Measurements from ENCODE around the gene DCTN5. TPM values are rescaled to one million over a fixed set of nuclear protein-coding genes. Genes with fewer than 3 reads are reported as not detected.

Gene DCTN5
- total and polyA plus RNA-seq, 2 of the 13 experiments (the other 11 are each of a cell fraction or from before 2014, with no cell fraction given): 105 to 207 TPM

DNA sequence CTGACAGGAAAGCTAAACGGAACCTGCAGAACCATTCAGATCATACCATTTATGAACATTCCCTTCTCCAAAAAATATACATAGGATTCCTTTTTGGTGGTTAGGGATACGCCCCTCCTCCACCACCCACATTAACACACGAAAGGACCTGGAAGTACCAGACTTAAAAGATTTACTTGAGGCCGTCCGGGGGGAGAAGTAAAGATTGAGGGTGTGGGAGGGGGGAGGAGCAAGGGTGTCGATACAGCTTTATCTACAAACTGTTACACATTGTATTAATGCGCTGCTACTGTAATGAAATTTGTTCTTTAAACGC is 693 bp upstream of the DCTN5 start (continued):
- TF ChIP-seq, protein P1, sequence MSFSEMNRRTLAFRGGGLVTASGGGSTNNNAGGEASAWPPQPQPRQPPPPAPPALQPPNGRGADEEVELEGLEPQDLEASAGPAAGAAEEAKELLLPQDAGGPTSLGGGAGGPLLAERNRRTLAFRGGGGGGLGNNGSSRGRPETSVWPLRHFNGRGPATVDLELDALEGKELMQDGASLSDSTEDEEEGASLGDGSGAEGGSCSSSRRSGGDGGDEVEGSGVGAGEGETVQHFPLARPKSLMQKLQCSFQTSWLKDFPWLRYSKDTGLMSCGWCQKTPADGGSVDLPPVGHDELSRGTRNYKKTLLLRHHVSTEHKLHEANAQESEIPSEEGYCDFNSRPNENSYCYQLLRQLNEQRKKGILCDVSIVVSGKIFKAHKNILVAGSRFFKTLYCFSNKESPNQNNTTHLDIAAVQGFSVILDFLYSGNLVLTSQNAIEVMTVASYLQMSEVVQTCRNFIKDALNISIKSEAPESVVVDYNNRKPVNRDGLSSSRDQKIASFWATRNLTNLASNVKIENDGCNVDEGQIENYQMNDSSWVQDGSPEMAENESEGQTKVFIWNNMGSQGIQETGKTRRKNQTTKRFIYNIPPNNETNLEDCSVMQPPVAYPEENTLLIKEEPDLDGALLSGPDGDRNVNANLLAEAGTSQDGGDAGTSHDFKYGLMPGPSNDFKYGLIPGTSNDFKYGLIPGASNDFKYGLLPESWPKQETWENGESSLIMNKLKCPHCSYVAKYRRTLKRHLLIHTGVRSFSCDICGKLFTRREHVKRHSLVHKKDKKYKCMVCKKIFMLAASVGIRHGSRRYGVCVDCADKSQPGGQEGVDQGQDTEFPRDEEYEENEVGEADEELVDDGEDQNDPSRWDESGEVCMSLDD (CRISPR knock-in tag; IDR thresholded peaks at IDR 0.05; ENCODE audit: borderline replicate concordance): no peak
- TF ChIP-seq ZC3H13 (CRISPR knock-in tag; IDR thresholded peaks at IDR 0.05) (no peak), POLR2A (IDR thresholded peaks at IDR 0.05; ENCODE audit: insufficient read depth in 1 of 2, low read depth in 2 of 2, low read length in 2 of 2) (no peak), ZNF556 (CRISPR knock-in tag; IDR thresholded peaks at IDR 0.05; ENCODE audit: borderline replicate concordance) (peak; percentile 8; the same call in 1 of the 2 replicates), HES4 (CRISPR knock-in tag; IDR thresholded peaks at IDR 0.05; ENCODE audit: borderline replicate concordance) (no peak), GTF3A (CRISPR knock-in tag; conservative IDR thresholded peaks at IDR 0.05) (0 out of 2 replicates have a peak, but pooled peaks have one; percentile 74), ZNF34 (CRISPR knock-in tag; IDR thresholded peaks at IDR 0.05; ENCODE audit: borderline replicate concordance) (0 out of 2 replicates have a peak, but pooled peaks have one; percentile 16), NCOA1 (CRISPR knock-in tag; IDR thresholded peaks at IDR 0.05) (peak; percentile 42; the same call in 1 of the 2 replicates), SSRP1 (CRISPR knock-in tag; IDR thresholded peaks at IDR 0.05) (0 out of 2 replicates have a peak, but pooled peaks have one; percentile 44), ZNF891 (CRISPR knock-in tag; IDR thresholded peaks at IDR 0.05) (no peak), SALL2 (CRISPR knock-in tag; IDR thresholded peaks at IDR 0.05) (no peak), ZNF709 (CRISPR knock-in tag; IDR thresholded peaks at IDR 0.05) (no peak), MAFK (conservative IDR thresholded peaks at IDR 0.05 in 1 of 2, IDR thresholded peaks at IDR 0.05 in 1 of 2; ENCODE audit: low read length in 2 of 2) (no peak), ZNF780A (CRISPR knock-in tag; IDR thresholded peaks at IDR 0.05) (0 out of 2 replicates have a peak, but pooled peaks have one; percentile 5), MXD4 (CRISPR knock-in tag; IDR thresholded peaks at IDR 0.05) (no peak), TAF1 (CRISPR knock-in tag; IDR thresholded peaks at IDR 0.05) (no peak), ZNF572 (CRISPR knock-in tag; IDR thresholded peaks at IDR 0.05) (no peak)
- TF ChIP-seq, protein P2, sequence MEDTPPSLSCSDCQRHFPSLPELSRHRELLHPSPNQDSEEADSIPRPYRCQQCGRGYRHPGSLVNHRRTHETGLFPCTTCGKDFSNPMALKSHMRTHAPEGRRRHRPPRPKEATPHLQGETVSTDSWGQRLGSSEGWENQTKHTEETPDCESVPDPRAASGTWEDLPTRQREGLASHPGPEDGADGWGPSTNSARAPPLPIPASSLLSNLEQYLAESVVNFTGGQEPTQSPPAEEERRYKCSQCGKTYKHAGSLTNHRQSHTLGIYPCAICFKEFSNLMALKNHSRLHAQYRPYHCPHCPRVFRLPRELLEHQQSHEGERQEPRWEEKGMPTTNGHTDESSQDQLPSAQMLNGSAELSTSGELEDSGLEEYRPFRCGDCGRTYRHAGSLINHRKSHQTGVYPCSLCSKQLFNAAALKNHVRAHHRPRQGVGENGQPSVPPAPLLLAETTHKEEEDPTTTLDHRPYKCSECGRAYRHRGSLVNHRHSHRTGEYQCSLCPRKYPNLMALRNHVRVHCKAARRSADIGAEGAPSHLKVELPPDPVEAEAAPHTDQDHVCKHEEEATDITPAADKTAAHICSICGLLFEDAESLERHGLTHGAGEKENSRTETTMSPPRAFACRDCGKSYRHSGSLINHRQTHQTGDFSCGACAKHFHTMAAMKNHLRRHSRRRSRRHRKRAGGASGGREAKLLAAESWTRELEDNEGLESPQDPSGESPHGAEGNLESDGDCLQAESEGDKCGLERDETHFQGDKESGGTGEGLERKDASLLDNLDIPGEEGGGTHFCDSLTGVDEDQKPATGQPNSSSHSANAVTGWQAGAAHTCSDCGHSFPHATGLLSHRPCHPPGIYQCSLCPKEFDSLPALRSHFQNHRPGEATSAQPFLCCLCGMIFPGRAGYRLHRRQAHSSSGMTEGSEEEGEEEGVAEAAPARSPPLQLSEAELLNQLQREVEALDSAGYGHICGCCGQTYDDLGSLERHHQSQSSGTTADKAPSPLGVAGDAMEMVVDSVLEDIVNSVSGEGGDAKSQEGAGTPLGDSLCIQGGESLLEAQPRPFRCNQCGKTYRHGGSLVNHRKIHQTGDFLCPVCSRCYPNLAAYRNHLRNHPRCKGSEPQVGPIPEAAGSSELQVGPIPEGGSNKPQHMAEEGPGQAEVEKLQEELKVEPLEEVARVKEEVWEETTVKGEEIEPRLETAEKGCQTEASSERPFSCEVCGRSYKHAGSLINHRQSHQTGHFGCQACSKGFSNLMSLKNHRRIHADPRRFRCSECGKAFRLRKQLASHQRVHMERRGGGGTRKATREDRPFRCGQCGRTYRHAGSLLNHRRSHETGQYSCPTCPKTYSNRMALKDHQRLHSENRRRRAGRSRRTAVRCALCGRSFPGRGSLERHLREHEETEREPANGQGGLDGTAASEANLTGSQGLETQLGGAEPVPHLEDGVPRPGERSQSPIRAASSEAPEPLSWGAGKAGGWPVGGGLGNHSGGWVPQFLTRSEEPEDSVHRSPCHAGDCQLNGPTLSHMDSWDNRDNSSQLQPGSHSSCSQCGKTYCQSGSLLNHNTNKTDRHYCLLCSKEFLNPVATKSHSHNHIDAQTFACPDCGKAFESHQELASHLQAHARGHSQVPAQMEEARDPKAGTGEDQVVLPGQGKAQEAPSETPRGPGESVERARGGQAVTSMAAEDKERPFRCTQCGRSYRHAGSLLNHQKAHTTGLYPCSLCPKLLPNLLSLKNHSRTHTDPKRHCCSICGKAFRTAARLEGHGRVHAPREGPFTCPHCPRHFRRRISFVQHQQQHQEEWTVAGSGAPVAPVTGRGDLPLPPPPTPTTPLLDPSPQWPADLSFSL (CRISPR knock-in tag; IDR thresholded peaks at IDR 0.05): 0 out of 2 replicates have a peak, but pooled peaks have one; percentile 10
- TF ChIP-seq, protein P3, sequence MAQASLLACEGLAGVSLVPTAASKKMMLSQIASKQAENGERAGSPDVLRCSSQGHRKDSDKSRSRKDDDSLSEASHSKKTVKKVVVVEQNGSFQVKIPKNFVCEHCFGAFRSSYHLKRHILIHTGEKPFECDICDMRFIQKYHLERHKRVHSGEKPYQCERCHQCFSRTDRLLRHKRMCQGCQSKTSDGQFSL (CRISPR knock-in tag; IDR thresholded peaks at IDR 0.05): no peak
- TF ChIP-seq, protein P4, sequence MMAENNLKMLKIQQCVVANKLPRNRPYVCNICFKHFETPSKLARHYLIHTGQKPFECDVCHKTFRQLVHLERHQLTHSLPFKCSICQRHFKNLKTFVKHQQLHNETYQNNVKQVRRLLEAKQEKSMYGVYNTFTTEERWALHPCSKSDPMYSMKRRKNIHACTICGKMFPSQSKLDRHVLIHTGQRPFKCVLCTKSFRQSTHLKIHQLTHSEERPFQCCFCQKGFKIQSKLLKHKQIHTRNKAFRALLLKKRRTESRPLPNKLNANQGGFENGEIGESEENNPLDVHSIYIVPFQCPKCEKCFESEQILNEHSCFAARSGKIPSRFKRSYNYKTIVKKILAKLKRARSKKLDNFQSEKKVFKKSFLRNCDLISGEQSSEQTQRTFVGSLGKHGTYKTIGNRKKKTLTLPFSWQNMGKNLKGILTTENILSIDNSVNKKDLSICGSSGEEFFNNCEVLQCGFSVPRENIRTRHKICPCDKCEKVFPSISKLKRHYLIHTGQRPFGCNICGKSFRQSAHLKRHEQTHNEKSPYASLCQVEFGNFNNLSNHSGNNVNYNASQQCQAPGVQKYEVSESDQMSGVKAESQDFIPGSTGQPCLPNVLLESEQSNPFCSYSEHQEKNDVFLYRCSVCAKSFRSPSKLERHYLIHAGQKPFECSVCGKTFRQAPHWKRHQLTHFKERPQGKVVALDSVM (CRISPR knock-in tag; IDR thresholded peaks at IDR 0.05): no peak; the same call in 1 of the 2 replicates
